ENCODE measurements around the gene PDPN. TPM values are rescaled to one million over a fixed set of nuclear protein-coding genes. Genes with fewer than 3 reads are reported as not detected.

The PDPN gene
- total and polyA plus RNA-seq, 4 donors: 10.6 to 71.2 (median 44.1) TPM

- no peaks in the 10 kb centered on the region for H3K27me3 ChIP-seq (ENCODE audit: control insufficient read depth in 3 of 3, insufficient read depth in 3 of 3, low read length in 2 of 3)
- no peak for TF ChIP-seq CTCF (IDR thresholded peaks at IDR 0.05; ENCODE audit: control extremely low read depth, extremely low read depth)
- 95 to 96% methylated on average over 1 of the region's 1 CpG for WGBS, 2 donors
- H3K27ac ChIP-seq (ENCODE audit: low read depth in 1 of 2, low read length in 1 of 2): no peak overlapping the region
- no peak overlapping the region for H3K9ac ChIP-seq (ENCODE audit: insufficient read depth in 1 of 2, low read length in 2 of 2)
- no peak for ATAC-seq (ENCODE audit: insufficient read depth, low FRiP score)
- no peak overlapping the region for H3K4me3 ChIP-seq
- no peaks in the 10 kb centered on the region for H3K4me1 ChIP-seq (ENCODE audit: control insufficient read depth in 5 of 5, insufficient read depth in 5 of 5, low read length in 5 of 5)
- no peak for DNase-seq
- no peaks in the 10 kb centered on the region for H3K36me3 ChIP-seq (ENCODE audit: control insufficient read depth in 4 of 4, insufficient read depth in 4 of 4, low read length in 4 of 4)
- H3K9me3 ChIP-seq (ENCODE audit: control insufficient read depth in 4 of 4, insufficient read depth in 3 of 4, low read length in 3 of 4): no peaks in the 10 kb centered on the region
Measured at GRCh38 chr1:13652238-13652637, 68.6 kb downstream of the PDPN start.

DNA sequence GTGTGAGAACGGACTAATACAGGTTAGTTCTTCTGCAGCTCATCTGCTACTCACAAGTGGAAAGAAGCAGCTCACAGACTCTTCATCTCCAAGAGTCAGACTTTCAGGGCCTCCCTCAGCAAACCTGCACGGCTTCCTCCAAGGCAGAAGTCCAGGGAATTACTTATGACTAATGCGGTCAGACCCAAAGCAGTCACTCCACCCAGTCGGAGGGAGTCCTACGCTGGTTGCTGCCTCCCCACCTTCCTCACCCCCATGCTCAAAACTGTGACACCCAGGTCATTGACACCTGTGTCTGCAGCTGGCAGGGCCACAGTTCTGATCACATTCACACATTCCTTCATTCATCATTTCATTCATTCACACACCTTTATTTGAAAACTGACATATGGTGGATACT lies 77.9 kb downstream of the PDPN start:
- ATAC-seq (ENCODE audit: insufficient read depth, low FRiP score): no peak
- Histone ChIP-seq H3K27ac (ENCODE audit: low read depth in 1 of 2, low read length in 1 of 2) (no peak overlapping the region), H3K27me3 (ENCODE audit: control insufficient read depth in 3 of 3, insufficient read depth in 3 of 3, low read length in 2 of 3) (no peaks in the 10 kb centered on the region), H3K4me1 (ENCODE audit: control insufficient read depth in 5 of 5, insufficient read depth in 5 of 5, low read length in 5 of 5) (peaks cover 0 to 7% (median 0%) of the 10 kb centered on the region in 5 donors), H3K9me3 (ENCODE audit: control insufficient read depth in 4 of 4, insufficient read depth in 3 of 4, low read length in 3 of 4) (no peaks in the 10 kb centered on the region), H3K9ac (ENCODE audit: insufficient read depth in 1 of 2, low read length in 2 of 2) (no peak overlapping the region), H3K4me3 (no peak overlapping the region), H3K36me3 (ENCODE audit: control insufficient read depth in 4 of 4, insufficient read depth in 4 of 4, low read length in 4 of 4) (no peaks in the 10 kb centered on the region)
- DNase-seq: no peak
- no peak for TF ChIP-seq CTCF (IDR thresholded peaks at IDR 0.05; ENCODE audit: control extremely low read depth, extremely low read depth)
- 79 to 88% methylated on average over 5 of the region's 5 CpGs for WGBS, 2 donors

GRCh38 chr1:13662493-13662892 lies 78.9 kb downstream of the PDPN start:
- WGBS, 2 donors: 43 to 53% methylated on average over 4 of the region's 4 CpGs
- no peak for ATAC-seq (ENCODE audit: insufficient read depth, low FRiP score)

More at GRCh38 chr1:13662493-13662892, 78.9 kb downstream of the PDPN start:
- Histone ChIP-seq H3K4me1 (ENCODE audit: control insufficient read depth in 5 of 5, insufficient read depth in 5 of 5, low read length in 5 of 5) (peaks cover 0 to 7% (median 0%) of the 10 kb centered on the region in 5 donors), H3K27ac (ENCODE audit: low read depth in 1 of 2, low read length in 1 of 2) (no peak overlapping the region), H3K9me3 (ENCODE audit: control insufficient read depth in 4 of 4, insufficient read depth in 3 of 4, low read length in 3 of 4) (no peaks in the 10 kb centered on the region), H3K9ac (ENCODE audit: insufficient read depth in 1 of 2, low read length in 2 of 2) (no peak overlapping the region), H3K27me3 (ENCODE audit: control insufficient read depth in 3 of 3, insufficient read depth in 3 of 3, low read length in 2 of 3) (no peaks in the 10 kb centered on the region), H3K4me3 (no peak overlapping the region), H3K36me3 (ENCODE audit: control insufficient read depth in 4 of 4, insufficient read depth in 4 of 4, low read length in 4 of 4) (no peaks in the 10 kb centered on the region)
- peak in 2 of 3 donors; percentile 42 to 65 for DNase-seq
- TF ChIP-seq CTCF (IDR thresholded peaks at IDR 0.05; ENCODE audit: control extremely low read depth, extremely low read depth): no peak

All from lung (tissue), 12 donors.